NCI-H1417 treated with DMSO at 0.1 percent for 48 hours (cell line): ENCODE results near the gene CPA5.

Experiments used
- DNase-seq: peaks from one replicate; lab custom pipeline; 2025; lab: John Stamatoyannopoulos, UW

Gene CPA5

DNA sequence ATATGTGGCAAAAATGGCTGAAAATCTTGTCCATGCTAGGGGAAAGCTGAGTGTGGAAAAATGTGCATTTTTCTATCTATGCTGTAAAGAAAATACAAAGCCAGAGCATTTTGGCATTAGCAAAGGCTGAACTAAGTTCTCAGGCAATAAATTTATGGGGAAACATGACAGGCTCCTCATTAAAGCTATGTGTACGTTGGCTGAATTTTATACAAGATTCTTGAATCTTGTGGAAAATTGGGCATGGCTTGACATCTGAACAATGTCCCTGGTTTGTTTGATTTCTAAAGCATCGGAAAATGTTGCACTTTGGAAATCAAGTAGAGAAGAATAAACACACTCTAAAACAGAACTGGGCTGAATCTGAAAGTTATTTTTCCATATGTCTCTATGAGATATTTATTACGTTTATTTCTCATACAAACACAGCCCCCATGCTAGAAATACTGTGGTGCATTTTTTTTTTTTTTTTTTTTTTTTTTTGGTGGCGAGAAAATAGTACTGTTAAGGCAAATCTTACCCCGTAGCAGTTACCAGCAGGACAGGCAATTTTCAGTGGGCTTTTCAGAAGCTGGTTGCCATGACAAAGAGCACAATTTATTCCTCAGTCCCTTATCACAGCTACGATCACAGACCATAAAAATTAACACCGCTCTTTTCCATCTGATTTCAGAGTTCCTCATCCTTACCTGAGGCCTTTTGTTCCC lies 52.6 kb downstream of the CPA5 start:
- no peak for DNase-seq

- no peak for DNase-seq
Measured at GRCh38 chr7:130397758-130398073, 53.1 kb downstream of the CPA5 start.

GRCh38 chr7:130398526-130399090 lies 54.0 kb downstream of the CPA5 start:
- no peak for DNase-seq

- no peak for DNase-seq
Measured at GRCh38 chr7:130400120-130400572, 55.5 kb downstream of the CPA5 start.

DNA sequence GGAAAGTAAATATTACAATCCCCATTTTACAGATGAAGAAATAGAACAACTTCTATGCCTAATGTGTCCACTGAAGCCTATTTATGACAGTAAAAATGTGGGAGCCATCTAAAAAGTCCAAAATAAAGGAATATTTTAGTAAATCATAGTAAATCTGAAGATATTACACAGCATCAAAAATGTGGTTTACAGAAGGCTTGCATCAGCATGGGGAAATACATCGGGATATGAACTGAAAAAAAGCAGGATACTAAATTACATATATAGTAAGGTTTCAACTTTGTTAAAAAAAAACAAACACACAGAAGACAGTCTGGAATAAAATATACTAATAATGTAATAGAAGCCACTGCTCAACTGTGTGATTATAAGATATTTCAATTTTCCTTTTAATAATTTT lies 56.5 kb downstream of the CPA5 start:
- no peak for DNase-seq

- no peak for DNase-seq
Measured at GRCh38 chr7:130401578-130401977, 57.0 kb downstream of the CPA5 start.

DNA sequence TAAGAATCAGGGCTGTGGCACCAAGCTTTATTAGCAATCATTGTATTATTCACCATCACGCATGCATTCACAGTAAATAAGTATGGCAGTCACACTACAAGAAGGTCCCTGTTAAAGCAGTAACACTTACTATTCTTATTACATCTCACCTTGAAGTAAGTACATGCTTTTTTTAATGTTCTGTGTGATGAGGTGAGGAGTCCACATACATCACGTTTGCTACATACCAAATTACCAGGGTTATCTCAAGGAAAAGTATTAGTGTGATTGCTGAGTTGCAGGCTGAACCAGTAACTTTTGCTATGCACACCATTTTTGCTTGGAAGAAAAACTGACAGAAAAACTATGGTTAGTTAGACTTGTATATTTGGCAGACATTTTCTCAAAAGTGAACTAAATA lies 60.4 kb downstream of the CPA5 start:
- DNase-seq = no peak

- DNase-seq = no peak
Measured at GRCh38 chr7:130409067-130409711, 64.6 kb downstream of the CPA5 start.

- DNase-seq = no peak
Measured at GRCh38 chr7:130409712-130410072, 65.1 kb downstream of the CPA5 start.

DNA sequence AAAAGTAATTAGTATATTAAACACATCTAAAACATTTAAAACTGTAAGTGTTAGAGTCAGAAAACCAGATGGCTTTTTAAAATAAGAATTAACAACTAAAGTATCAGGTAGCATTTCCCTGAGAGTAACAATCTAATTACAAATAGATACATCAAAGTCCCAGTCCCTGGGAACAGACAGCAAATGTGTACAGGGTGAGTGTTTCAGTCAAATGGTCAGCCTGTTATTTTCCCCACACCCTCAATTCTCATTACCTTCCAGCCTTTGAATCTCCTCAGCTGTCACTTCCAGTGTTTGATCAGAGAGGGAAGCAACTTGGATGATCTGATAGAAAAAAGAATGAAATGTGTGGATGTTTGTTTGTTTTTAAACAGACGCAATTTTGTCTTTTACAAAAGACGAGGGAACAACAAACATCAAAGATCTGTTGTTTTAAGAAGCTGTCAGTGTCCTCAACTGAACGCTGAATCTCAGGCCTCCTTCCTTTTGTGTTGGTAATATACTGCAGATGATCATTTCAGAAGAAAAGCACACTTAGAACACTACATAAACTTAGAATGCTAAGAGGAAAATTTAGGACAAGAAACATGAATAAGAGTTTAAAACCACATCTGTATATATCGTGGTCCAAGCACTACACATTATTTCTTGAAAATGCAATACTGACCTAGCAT lies 66.4 kb downstream of the CPA5 start:
- DNase-seq = peak; percentile 25

DNA sequence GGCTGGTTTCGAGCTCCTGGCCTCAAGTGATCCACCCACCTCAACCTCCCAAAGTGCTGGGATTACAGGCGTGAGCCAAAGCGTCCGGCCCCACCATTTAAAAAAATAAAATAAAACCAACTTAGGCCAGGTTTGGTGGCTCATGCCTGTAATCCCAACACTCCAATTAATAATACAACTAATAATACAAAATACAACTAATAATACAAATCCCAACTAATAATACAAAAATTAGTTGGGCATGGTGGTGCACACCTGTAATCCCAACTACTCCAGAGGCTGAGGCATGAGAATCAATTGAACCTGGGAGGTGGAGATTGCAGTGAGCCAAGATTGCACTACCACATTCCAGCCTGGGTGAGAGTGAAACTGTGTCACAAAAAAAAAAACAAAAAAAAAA lies 68.6 kb downstream of the CPA5 start:
- no peak for DNase-seq

DNA sequence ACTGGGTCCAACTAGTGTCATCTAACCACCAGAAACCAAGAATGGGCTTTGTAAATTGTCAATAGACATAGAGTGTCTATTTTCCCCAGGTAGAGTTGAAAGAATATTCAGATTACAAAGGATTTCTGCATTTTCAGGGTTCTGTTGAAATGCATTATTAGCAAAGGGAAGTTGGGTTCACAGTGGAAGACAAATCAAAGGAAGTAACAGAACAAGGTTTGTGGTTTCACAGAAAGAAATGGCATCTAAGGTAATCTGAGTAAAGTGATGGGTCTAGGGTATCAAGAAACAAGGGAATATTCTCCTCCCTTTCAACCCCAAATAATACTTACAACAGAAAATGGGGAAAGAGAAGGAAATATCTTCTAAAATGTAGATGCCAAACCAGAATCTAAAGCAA lies 70.4 kb downstream of the CPA5 start:
- DNase-seq = no peak

DNA sequence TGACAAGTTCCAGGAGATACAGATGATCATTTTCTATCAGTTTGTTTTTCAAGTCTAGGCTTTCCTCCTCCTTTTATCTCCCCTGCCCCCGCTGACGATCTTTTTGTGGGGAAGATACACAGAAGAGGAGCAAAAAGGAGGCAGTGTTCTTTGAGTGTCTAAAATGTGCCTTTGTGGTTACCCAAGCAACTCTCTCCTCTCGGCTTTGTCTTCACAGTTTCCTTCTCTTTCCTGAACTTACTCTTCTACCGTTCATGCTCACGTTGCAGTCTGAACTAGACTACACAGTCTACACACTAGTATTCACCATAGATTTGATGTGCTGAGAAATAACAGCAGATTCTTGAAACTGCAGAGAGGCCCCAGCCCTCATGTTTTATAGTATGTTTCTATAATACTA lies 72.6 kb downstream of the CPA5 start:
- DNase-seq = no peak

GRCh38 chr7:130418306-130418705 lies 73.7 kb downstream of the CPA5 start:
- DNase-seq = no peak
